Ovary (tissue), 9 donors: Measurements from ENCODE around the gene SEMA6A. TPM values are rescaled to one million over a fixed set of nuclear protein-coding genes. Genes with fewer than 3 reads are reported as not detected.

ENCODE experiments used
- DNase-seq, 5 donors: peaks; one replicate each; pipeline ENCODE4 v3.0.0-alpha.2; 2019 to 2020
- H3K27ac ChIP-seq, 2 donors: fragments of 200-600 bp; one replicate each; pipeline versions ENCODE4 v1.5.1 to v1.8.0; 2019 to 2022
- H3K27me3 ChIP-seq: fragments of 200-600 bp; one replicate; pipeline ENCODE4 v1.8.0; 2022
- H3K36me3 ChIP-seq: fragments of 200-600 bp; sonication (generic); one replicate; pipeline ENCODE4 v1.5.1; 2019
- H3K4me1 ChIP-seq: one replicate; pipeline ENCODE4 v1.8.1; 2013; ENCODE audit warnings: mild to moderate bottlenecking, moderate library complexity; ENCODE audit not compliant: insufficient read depth
- H3K4me3 ChIP-seq: fragments of 200-600 bp; sonication (generic); one replicate; pipeline ENCODE4 v1.5.1; 2017
- H3K9me3 ChIP-seq, 2 donors: fragments of 200-600 bp in 1 of 2; sonication (generic) in 1 of 2; one replicate each; pipeline versions ENCODE4 v1.5.1 to v1.8.1; 2013 to 2019; ENCODE audit warnings: mild to moderate bottlenecking in 1 of 2, moderate library complexity in 1 of 2
- EP300 ChIP-seq: sonication (generic); formaldehyde crosslinking; IDR thresholded peaks from one replicate; pipeline ENCODE4 v1.6.1; 2017; ENCODE audit warnings: antibody characterized with exemption
- POLR2A ChIP-seq: fragments of 450-650 bp; IDR thresholded peaks from one replicate; pipeline ENCODE4 v1.6.1; 2017; ENCODE audit warnings: antibody characterized with exemption, mild to moderate bottlenecking, moderate library complexity
- WGBS, 3 donors: extraction: QIAGEN DNeasy Blood & Tissue Kit in 1 of 3; methylation state at CpG; one replicate each; pipeline versions ENCODE4 v1.1.5 to v1.1.7; 2013 to 2017; 5-methylcytosine and 5-hydroxymethylcytosine counted together
- intact Hi-C, 4 donors: fragments of 100-400 bp; cut with DNase I; formaldehyde crosslinking; loops; one replicate each; pipeline versions ENCODE4 v1.11.0 to v1.15.1; 2022 to 2023
- polyA plus RNA-seq, 2 donors: library from polyadenylated mRNA; stranded (reverse); fragments of 200-250 nt in 1 of 2; fragments of 350-450 nt in 1 of 2; fragmentation: Illumina TruSeq in 1 of 2; extraction: RNeasy Lipid Tissue Mini Kit (QIAGEN cat#74804) in 1 of 2; gene quantifications; one replicate each; pipeline ENCODE4 v1.2.3, GENCODE V29; 2013 to 2014
- total RNA-seq, 7 donors: library from RNA; depleted of rRNA in 2 of 7; stranded (reverse); fragments of >200 nt in 2 of 7; fragmentation: NEBNext Ultra II Directional in 3 of 7; extraction: Animal tissue kit (Norgen Biotek cat#: 25700) in 3 of 7; gene quantifications; one replicate each; pipeline versions ENCODE4 v1.1.0 to v1.2.4, GENCODE V29; 2016 to 2023
- TF ChIP-seq, protein P1 (sequence below), 3 donors: fragments of 450-650 bp in 2 of 3; fragments of 200-600 bp in 1 of 3; IDR thresholded peaks; one replicate each; pipeline versions ENCODE4 v1.5.1 to v1.8.0; 2016 to 2022; ENCODE audit warnings: antibody characterized with exemption in 3 of 3, mild to moderate bottlenecking in 1 of 3
- donor health status: DM: no; HTN: no; CAD: no; lungs with moderate emphysema.
- donor health status: DM: no; HTN: no; CAD: no.
- donor health status: Bipolar disorder and iron deficiency.
- donor health status: DM: yes; HTN: yes; CAD: no.
- donor health status: DM: no; HTN: no; CAD: no.
- donor health status: DM: yes; HTN: yes; CAD: no.

The SEMA6A gene
- total and polyA plus RNA-seq, 9 donors = 5.7 to 57.1 (median 26.3) TPM

DNA sequence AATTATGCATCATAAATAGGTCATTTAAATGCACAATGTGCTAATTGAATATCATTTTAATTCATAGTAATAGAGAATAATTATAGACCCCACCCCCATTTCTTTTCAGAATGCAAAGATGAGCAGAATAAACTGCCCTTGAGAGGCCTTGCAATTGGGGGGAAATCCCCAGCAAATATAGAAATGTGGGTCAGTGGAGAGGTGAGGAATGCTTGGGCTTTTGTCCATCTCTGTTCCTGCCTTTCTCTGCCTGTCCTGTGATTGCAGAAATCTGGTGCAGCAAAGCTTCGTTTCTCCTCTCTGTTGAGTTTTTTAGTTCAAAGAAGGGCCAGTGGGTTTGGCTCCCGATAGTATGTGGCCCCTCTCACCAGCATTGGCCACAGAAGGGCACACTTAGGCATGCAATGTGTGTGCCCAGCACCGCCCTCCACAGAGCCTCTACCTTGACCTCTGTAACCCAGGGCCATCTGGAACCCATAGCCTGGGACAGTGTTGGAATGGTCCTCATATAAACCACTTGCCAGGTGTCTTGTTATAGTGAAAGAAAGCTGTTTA, 164.2 kb downstream of the SEMA6A start:
- TF ChIP-seq POLR2A (no peak), EP300 (no peak)
- TF ChIP-seq, protein P1, sequence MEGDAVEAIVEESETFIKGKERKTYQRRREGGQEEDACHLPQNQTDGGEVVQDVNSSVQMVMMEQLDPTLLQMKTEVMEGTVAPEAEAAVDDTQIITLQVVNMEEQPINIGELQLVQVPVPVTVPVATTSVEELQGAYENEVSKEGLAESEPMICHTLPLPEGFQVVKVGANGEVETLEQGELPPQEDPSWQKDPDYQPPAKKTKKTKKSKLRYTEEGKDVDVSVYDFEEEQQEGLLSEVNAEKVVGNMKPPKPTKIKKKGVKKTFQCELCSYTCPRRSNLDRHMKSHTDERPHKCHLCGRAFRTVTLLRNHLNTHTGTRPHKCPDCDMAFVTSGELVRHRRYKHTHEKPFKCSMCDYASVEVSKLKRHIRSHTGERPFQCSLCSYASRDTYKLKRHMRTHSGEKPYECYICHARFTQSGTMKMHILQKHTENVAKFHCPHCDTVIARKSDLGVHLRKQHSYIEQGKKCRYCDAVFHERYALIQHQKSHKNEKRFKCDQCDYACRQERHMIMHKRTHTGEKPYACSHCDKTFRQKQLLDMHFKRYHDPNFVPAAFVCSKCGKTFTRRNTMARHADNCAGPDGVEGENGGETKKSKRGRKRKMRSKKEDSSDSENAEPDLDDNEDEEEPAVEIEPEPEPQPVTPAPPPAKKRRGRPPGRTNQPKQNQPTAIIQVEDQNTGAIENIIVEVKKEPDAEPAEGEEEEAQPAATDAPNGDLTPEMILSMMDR (IDR thresholded peaks at IDR 0.05) = no peak
- Histone ChIP-seq H3K4me3 (no peak overlapping the region), H3K9me3 (no peaks in the 10 kb centered on the region), H3K36me3 (no peaks in the 10 kb centered on the region), H3K27me3 (no peaks in the 10 kb centered on the region), H3K4me1 (peaks cover 9% of the 10 kb centered on the region), H3K27ac (no peak overlapping the region)
- intact Hi-C loops = no loop called here
- no peak for DNase-seq
- WGBS, 3 donors = 14 to 22% (median 16%) methylated on average over 3 of the region's 3 CpGs

DNA sequence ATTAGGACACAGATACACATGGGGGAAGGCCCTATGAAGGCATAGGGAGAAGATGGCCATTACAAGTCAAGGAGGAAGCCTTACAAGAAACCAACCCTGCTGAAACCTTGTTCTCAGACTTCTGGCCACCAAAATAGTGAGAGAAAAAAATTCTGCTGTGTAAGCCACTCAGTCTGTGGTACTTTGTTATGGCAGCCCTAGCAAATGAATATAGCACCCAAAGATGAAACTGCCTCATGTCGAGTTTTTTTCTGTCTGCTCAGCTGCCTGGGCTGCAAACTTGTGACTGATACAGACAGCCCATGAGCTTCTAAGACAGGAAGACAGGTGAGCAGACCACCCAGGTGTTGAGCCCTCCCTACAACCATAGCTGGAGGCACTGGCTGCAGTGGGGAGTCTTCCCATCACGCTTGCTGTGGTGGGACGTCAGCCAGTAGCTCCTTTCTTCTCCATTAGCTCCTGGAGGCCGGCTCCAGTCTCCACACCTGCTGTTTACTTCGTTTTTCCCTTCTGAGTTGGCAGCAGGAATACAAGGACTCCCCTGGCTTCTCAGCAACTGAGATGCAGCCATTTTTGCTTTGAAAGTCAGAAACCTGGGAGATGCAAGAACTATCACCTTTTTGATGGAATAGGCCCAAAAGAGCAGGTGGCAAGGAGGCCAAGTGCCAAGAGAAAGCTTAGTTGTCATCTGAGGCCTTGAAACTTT, 164.9 kb downstream of the SEMA6A start:
- Histone ChIP-seq H3K36me3 (no peaks in the 10 kb centered on the region), H3K4me3 (no peak overlapping the region), H3K4me1 (peaks cover 9% of the 10 kb centered on the region), H3K27ac (no peak overlapping the region), H3K9me3 (no peaks in the 10 kb centered on the region), H3K27me3 (no peaks in the 10 kb centered on the region)
- 30 to 38% (median 31%) methylated on average over 5 of the region's 5 CpGs for WGBS, 3 donors
- no peak for DNase-seq
- intact Hi-C loops = no loop called here
- TF ChIP-seq EP300 (no peak), POLR2A (no peak)
- TF ChIP-seq, protein P1 (IDR thresholded peaks at IDR 0.05) = no peak

DNA sequence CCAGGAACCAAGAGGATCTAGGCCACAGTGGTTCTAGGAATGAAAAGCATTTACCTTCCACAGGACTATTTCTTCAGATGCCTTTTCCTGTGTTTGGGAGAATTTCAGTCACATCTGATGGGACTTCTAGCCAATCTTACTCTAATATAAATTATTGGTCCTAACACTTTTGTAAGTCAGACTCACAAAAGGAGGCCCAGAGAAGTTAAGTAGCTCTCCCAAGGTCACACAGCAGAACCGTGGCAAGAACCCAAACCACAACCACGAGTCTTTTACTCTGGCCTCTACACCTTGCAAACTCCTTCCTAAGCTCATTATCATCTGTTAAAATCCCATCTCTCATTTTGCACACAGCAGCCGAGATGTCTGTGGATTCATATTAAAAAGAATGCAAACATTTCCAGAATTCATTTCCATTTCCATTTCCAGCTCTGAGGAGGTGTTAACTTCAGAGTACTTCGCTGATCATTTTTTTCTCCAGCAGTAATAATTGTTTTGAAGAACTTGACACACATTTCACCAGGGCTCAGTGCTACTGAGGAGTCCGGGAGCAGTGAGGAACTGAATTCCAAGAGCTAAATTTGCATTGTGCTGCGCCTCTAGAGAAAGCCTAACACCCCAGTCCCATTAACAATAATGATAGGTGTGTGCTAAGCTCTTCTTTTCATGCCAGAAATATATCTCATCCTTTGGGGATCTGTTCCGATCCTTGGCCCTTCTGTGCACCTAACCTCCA, 168.1 kb downstream of the SEMA6A start:
- no peaks in the 10 kb centered on the region for H3K36me3 ChIP-seq
- WGBS, 3 donors = 45 to 66% (median 49%) methylated on average over 7 of the region's 7 CpGs
- H3K27me3 ChIP-seq = no peaks in the 10 kb centered on the region
- H3K9me3 ChIP-seq = no peaks in the 10 kb centered on the region
- TF ChIP-seq EP300 = no peak
- TF ChIP-seq, protein P1 (IDR thresholded peaks at IDR 0.05) = no peak
- no peak for TF ChIP-seq POLR2A
- H3K4me3 ChIP-seq = no peak overlapping the region
- no peak for DNase-seq
- H3K27ac ChIP-seq = no peak overlapping the region
- peaks cover 9% of the 10 kb centered on the region for H3K4me1 ChIP-seq
- intact Hi-C loops = no loop called here

- WGBS, 3 donors = 87 to 91% (median 87%) methylated on average over 3 of the region's 3 CpGs
- Histone ChIP-seq H3K27ac (no peak overlapping the region), H3K9me3 (no peaks in the 10 kb centered on the region), H3K27me3 (no peaks in the 10 kb centered on the region), H3K4me3 (no peak overlapping the region), H3K36me3 (no peaks in the 10 kb centered on the region), H3K4me1 (no peaks in the 10 kb centered on the region)
- TF ChIP-seq EP300 (no peak), POLR2A (no peak)
- TF ChIP-seq, protein P1 (IDR thresholded peaks at IDR 0.05) = no peak
- DNase-seq = no peak
- intact Hi-C loops = no loop called here
Measured at GRCh38 chr5:116404792-116405191, 169.8 kb downstream of the SEMA6A start.
